ENCODE data around the gene DYNLRB1.
"Not testable (repeated sequence)": the region's sequence is repeated elsewhere in the genome, so short reads cannot be mapped to it uniquely, and the experiment has no call there.

The DYNLRB1 gene

DNA sequence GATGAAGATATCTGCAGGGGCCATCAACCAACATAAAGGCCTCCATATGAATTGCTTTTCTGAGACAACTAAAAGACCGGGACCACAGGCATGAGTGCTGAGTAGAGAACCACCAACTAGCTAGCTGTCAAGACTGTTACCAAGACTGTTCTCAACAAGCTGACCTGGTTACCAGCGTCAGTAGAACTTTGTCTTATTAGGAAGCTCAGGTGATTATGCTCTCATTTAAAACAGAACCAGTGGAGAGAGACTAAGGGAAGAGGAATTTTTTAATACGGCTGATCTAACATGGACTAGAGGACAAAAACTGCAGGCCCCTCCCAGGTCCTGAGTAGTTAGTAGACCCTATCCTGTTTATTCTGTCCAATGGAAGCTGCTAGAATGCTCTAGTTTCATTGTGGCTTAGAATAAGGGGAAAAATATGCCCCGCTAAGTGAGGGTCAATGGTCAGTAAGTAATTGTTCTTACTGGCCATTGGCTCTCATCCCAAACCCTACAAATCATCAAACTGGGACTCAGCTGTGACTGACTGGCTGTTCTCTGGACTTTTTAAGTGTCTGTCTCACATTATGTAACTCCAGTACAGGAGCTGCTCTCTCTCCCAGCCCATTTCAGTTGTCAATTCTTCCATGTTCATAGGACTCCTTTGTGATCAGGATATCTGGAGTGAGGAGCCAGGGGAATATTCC is 3.8 kb upstream of the DYNLRB1 start:
- DNase-seq = no peak

DNA sequence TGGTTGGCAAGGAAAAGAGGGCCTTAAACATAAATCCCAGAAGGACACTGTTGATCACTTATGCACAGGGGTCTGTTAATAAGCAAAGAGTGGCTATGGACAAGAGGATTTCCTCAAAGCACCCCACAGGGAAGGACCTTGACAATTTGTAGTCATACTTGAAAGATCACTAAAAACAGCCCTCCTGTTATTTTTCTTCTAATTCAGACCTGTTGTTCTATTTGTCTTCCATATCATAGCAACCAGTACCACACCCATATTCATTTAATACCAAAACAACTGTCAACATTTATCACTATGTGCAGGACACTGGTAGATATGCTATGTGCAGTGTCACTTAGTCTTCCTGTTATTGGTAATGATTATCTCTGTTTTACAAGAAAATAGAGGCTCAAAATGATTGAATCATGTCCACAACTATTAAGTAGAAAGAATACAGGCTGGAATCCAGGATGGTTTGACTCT is 3.2 kb upstream of the DYNLRB1 start:
- DNase-seq = no peak

DNA sequence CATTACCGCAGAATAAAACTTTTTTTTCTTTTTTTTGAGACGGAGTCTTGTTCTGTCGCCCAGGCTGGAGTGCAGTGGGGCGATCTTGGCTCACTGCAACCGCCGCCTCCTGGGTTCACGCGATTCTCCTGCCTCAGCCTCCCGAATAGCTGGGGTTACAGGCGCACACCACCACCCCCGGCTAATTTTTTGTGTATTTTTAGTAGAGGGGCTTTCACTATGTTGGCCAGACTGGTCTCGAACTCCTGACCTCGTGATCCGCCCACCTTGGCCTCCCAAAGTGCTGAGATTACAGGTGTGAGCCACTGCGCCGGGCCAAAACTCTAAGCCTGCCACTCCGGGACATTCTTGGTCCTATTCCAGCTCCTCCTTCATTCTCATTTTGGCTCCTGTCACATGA is 2.2 kb upstream of the DYNLRB1 start:
- DNase-seq = not testable (repeated sequence)

- no peak for DNase-seq
These were observed 1.2 kb upstream of the DYNLRB1 start for GRCh38 chr20:34514897-34515483.

- DNase-seq = peak; percentile 88
These were observed 557 bp upstream of the DYNLRB1 start for GRCh38 chr20:34515484-34516246.

- no peak for DNase-seq
These were observed 888 bp downstream of the DYNLRB1 start for GRCh38 chr20:34517114-34517505.

DNA sequence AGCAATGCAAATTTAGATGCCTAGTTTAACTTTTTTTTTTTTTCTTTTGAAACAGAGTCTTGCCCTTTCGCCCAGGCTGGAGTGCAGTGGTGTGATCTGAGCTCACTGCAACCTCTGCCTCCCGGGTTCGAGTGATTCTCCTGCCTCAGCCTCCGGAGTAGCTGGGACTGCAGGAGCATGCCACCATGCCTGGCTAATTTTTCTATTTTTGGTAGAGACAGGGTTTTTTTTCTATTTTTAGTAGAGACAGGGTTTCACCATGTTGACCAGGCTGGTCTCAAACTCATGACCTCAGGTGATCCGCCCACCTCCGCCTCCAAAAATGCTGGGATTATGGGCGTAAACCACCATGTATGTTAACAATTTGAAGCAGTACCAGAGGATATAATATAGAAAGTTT is 2.6 kb downstream of the DYNLRB1 start:
- not testable (repeated sequence) for DNase-seq

- not testable (repeated sequence) for DNase-seq
These were observed 3.6 kb downstream of the DYNLRB1 start for GRCh38 chr20:34519841-34520240.

DNA sequence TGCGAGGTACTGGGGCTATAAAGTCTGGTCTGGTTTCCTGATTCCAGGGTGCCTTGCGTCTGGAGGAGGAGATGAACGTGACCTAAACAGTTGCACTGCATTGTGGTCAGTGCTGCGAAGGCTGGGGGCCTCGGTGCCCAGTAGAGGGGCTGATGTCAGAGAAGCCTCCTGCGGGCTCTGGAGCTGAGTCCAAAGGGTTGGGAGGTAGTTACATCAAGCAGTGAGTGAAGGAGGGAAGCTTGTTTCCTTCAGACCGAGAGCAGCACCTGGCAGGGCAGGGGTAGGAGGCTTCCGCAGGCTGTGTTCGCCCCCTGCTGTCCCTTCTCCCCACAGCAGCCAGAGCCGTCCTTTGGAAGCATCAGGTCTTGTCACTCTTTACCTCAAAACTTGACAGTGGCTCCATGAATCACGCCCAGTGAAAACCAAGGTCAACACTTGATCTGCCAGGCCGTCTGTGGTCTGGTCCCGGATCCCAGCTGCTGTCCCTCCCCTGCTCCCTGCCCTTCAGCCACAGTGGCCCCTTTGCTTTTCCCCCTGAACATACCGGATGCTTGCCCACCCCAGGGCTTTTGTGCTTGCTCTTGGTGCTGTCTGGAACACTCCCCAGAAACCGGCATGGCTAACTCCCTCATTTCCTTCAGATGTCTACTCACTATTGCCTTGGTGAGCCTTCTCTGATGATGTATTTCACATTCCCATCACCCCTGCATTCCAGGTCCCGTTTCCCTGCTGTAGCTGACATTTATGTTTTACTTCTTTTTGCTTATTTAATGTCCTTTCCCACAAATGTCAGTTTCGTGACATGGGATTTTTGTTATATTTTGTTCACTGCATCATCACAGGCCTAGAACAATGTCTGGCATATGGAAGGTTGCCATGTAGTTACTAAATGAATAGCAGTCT is 7.0 kb downstream of the DYNLRB1 start:
- peak; percentile 90 for DNase-seq

GRCh38 chr20:34524426-34524825 is 8.2 kb downstream of the DYNLRB1 start:
- DNase-seq = no peak

GRCh38 chr20:34525342-34525708 is 9.1 kb downstream of the DYNLRB1 start:
- no peak for DNase-seq

GRCh38 chr20:34525709-34526416 is 9.6 kb downstream of the DYNLRB1 start:
- peak; percentile 87 for DNase-seq

- no peak for DNase-seq
These were observed 10.2 kb downstream of the DYNLRB1 start for GRCh38 chr20:34526466-34526865.

DNA sequence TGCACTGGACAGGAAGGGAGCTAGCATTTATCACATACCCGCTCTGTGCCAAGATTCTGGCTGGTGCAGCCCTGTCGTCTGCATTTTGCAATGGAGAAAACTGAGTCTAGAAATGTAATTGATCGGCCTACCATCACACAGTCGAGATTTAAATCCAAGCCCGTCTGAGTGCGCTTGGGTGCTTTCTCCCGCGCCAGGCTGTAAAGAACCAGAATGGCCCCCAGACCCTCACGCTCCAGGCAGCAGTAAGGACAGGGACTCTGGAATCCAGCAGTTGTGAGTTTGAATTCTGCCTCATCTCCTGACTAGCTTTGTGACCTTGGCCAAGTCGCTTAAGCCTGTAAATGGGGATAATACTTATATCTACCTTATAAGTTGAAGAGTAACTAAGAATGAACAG is 10.8 kb downstream of the DYNLRB1 start:
- peak; percentile 23 for DNase-seq

DNA sequence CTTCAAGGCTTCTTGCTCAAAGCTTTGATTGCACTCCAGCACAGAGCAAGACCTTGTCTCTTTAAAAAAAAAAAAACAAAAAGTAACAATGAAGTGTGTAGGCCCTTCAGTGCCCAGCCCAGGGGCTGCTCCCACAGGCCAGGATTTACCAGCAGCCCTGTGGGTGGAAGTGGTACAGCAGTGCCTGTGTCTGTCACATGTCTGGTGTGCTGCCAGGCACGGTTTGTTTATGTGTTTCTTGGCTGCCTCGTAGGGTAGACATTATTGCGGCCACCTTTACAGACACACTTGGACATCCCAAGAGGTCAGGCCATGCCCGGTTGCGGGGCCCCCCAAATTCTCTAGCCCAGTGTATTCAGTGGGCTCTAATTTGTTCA is 12.7 kb downstream of the DYNLRB1 start:
- peak; percentile 28 for DNase-seq

- DNase-seq = peak; percentile 7
These were observed 13.5 kb downstream of the DYNLRB1 start for GRCh38 chr20:34529742-34530141.

GRCh38 chr20:34530342-34530741 is 14.1 kb downstream of the DYNLRB1 start:
- no peak for DNase-seq

DNA sequence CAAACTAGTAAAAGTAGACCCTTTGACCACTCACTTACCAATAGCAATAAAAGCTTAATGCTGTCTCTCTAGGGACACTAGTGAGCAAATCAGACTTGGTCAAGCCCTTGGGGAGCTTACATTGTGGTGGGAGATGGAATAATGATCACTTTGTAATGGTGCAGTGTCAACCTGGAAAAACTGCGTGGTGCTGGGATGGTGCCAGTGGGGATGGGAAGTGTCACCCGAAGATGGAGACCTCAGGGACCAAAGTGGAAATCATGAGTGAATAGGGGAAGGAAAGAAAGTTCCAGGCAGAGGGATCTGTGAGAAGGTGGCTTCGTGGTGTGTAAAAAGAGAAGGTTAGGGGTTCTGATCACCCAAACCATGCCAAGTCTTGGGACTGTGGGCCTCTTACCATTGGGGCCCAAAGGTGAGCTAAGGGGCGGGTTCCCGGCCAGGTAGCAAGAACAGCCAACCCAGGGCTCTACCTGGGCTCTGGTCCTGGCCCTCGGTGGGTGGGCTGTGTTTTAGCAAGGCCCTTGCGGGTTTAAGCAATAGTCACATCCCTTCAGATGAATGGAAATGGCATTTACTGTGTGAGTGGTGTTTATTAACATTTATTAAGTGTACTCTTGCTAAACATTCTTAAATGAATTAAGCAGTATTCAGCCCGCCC is 15.5 kb downstream of the DYNLRB1 start:
- DNase-seq = no peak

GRCh38 chr20:34532320-34532719 is 16.1 kb downstream of the DYNLRB1 start:
- no peak for DNase-seq

- DNase-seq = no peak
These were observed 16.5 kb downstream of the DYNLRB1 start for GRCh38 chr20:34532756-34533155.

DNA sequence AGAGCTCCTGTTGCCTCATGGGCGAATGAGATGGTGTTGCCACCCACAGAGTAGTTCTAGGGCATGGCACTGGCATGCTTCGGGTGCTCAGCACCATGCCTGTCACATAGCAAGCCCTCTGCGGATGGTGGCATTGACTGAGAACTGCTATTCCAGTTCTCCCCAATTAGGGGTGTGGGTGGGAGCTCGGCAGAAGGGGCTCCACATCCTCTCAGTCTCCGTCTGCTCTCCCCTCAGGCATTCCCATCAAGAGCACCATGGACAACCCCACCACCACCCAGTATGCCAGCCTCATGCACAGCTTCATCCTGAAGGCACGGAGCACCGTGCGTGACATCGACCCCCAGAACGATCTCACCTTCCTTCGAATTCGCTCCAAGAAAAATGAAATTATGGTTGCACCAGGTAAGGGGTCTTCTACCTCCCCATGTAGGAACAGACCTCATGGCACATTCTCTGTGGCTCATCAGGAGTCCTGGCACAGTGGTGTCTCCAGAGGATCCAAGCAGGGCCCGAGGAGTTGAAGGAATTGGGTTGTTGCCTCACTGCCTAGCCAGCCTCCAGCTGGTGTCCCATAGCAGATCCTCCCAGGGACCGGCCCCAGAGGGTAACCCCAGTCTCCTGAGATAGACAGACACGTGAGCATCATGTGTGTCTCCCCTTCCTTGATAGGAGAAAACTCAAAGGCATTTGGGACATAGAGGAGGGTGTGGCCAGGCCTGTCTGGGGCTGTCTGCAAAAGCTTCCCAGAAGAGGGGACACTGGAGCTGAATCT is 18.4 kb downstream of the DYNLRB1 start:
- DNase-seq = no peak
